NCI-H1436 (cell line): ENCODE results near the gene AKR1C4.

Experiments
- DNase-seq: peaks from one replicate; lab custom pipeline; 2025; lab: John Stamatoyannopoulos, UW

The AKR1C4 gene

DNA sequence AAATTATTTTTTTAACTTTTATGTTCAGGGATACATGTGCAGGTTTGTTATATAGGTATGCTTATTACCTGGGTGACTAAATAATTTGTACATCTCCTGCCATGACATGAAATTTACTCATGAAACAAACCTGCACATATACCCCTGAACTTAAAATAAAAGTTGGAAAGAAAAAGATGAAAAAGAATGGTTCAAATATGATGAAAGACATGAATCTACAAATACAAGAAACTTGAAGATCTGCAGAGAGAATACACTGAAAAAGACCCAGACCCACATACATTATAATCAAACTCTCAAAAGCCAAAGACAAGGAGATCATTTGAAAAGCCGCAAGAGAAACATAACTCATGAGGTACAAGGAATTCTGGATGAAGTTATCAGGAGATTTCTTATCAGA lies 70.2 kb downstream of the AKR1C4 start:
- no peak for DNase-seq

DNA sequence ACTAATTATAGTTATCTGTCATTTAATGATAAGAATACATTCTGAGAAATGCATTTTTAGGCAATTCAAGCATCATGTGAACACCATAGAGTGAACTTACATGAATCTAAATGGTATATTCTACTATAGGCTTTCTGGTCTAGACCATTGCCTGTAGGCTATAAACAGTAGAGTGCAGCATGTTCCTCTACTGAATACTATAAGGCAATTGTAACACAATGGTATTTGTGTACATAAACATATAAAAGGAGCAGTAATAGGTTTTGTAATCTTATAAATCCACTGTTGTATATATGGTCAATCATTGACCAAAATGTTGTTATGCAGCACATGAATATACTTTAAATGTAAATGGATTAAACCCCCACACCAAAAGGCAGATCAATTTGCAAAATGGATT lies 71.6 kb downstream of the AKR1C4 start:
- DNase-seq = no peak
